Myocyte (in vitro differentiated cells): ENCODE data around the gene NUBPL. TPM values are rescaled to one million over a fixed set of nuclear protein-coding genes. Genes with fewer than 3 reads are reported as not detected.

Experiments
- DNase-seq: peaks from one replicate; pipeline ENCODE4 v3.0.0-alpha.2; 2012; ENCODE audit warnings: low read depth
- polyA plus RNA-seq: library from polyadenylated mRNA; unstranded; fragments of >200 nt; gene quantifications from one replicate; pipeline ENCODE4 v1.2.1, GENCODE V29; 2012; ENCODE audit warnings: missing spikeins
- total RNA-seq: library from RNA; depleted of rRNA; stranded (reverse); fragments of >200 nt; gene quantifications from 2 replicates; pipeline ENCODE4 v1.2.3, GENCODE V29; 2014

Gene NUBPL, protein sequence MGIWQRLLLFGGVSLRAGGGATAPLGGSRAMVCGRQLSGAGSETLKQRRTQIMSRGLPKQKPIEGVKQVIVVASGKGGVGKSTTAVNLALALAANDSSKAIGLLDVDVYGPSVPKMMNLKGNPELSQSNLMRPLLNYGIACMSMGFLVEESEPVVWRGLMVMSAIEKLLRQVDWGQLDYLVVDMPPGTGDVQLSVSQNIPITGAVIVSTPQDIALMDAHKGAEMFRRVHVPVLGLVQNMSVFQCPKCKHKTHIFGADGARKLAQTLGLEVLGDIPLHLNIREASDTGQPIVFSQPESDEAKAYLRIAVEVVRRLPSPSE
- total RNA-seq: 9.3 and 9.5 TPM in 2 replicates
- 9.8 TPM for polyA plus RNA-seq

DNA sequence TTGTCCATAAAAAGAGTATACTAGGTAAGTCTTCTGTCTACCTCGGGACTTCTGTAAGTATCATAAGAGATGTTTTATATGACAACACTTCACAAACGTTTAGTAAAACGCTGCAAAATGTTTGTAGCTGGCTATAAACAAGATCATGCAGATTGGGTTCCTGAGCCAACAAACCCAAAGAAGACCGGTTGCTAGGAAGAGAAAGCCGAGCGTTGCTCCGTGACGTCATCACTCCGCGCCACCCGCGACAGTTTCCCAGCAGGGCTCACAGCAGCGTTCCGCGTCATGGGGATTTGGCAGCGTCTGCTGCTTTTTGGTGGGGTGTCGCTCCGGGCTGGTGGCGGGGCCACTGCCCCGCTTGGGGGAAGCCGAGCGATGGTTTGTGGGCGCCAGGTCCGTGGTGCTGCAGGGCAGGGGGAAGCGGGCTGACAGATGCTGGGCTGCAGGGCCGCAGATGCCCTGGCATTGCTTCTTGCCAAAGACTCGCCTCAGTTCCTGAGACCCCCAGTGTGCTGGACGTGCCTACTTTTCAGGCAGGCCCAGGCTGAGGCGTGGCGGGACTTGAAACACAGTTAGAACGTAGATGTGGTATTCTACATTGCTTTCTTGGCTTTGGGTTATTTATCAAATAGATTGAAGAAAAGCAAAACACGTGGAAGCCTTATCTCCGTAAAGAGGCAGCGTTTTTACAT lies at the start of gene NUBPL:
TSS of gene NUBPL (plus strand) at position 250 of the 692 bp plus-strand sequence. CDS start at position 286, 36 bp downstream.
- DNase-seq: peak; percentile 96

DNA sequence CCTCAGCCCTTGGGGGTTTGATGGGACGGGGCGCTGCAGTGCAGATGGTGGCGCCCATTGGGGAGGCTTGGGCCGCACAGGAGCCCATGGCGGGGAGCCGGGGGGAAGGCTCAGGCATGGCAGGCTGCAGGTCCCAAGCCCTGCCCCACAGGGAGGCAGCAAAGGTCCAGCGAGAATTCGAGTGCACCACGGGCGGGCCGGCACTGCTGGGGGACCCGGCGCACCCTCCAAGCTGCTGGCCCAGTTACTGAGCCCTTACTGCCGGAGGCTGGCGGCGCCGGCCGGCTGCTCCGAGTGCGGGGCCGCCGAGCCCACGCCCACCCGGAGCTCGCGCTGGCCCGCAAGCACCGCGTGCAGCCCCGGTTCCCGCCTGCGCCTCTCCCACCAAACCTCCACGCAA lies 34.1 kb upstream of the NUBPL start:
- DNase-seq: no peak

GRCh38 chr14:31527546-31527945 lies 33.7 kb upstream of the NUBPL start:
- DNase-seq: no peak

- no peak for DNase-seq
Measured at GRCh38 chr14:31529053-31529452, 32.2 kb upstream of the NUBPL start.

DNA sequence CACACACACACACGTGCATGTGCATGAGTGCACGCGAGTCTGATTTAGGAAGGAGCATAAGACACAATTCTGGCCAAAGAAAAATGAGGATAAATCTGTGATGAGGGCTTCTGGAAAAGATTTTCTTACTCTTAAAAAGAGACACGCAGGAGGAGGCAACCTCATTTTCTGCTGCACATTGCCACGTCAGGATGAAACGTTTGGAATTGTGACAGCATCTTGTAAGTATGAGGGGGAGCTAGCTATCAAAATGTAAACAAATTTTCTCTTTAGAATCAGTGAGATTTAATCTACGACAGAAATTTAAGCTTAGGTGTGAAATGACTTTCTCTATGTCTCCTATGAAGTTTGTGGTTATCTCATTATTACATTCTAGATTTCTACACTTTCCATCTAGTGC lies 31.1 kb upstream of the NUBPL start:
- no peak for DNase-seq

GRCh38 chr14:31536201-31536960 lies 24.8 kb upstream of the NUBPL start:
- DNase-seq: no peak

- DNase-seq: no peak
Measured at GRCh38 chr14:31541702-31542101, 19.5 kb upstream of the NUBPL start.

DNA sequence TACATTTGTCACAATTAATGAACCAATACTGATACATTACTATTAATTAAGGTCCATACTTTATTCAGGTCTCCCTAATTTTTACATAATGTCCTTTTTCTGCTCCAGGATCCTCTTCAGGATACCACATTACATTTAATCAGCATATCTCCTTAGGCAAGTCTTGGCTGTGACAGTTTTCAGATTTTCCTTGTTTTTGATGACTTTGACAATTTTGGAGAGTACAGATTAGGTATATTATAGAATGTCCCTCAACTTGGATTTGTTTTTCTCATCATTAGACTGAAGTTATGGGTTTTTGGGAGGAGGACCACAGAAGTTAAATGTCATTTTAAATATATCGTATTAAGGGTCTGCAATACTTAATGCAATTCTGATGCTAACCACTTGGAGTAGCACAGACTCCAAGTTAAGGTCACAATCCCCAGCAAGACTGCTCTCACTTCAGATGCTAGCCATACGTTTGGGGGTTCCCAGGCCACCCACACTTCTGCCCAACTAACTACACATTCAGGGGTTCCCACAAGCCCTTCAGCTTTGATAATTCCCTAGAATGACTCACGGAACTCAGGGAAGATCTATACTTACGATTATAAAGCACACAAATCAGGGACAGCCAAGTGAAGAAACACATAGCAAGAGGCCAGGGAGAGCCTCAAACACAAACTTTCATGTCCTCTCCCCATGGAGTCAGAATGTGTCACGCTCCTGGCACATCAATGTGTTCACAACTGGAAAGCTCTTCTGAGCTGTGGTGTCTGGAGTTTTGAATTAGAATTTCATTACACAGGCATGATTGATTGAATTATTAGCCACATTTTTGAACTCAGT lies 17.0 kb upstream of the NUBPL start:
- no peak for DNase-seq

- DNase-seq: no peak
Measured at GRCh38 chr14:31544816-31545215, 16.4 kb upstream of the NUBPL start.

GRCh38 chr14:31545328-31545727 lies 15.9 kb upstream of the NUBPL start:
- DNase-seq: no peak

- no peak for DNase-seq
Measured at GRCh38 chr14:31549817-31550216, 11.4 kb upstream of the NUBPL start.

GRCh38 chr14:31550589-31550988 lies 10.6 kb upstream of the NUBPL start:
- no peak for DNase-seq

GRCh38 chr14:31556191-31556590 lies 5.0 kb upstream of the NUBPL start:
- no peak for DNase-seq

DNA sequence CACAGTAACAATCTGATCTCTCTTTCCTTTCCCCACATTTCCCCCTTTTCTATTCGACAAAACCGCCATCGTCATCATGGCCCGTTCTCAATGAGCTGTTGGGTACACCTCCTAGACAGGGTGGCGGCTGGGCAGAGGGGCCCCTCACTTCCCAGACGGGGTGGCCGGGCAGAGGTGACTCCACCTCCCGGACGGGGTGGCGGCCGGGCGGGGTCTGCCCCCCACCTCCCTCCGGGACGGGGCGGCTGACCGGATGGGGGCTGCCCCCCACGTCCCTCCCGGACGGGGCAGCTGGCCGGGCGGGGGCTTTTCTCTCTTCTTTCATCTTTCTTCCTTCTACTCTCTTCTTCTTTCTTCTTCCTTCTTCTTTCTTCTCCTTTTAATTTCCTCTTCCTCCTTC lies 1.3 kb upstream of the NUBPL start:
- no peak for DNase-seq

GRCh38 chr14:31560759-31561154 lies 447 bp upstream of the NUBPL start:
- DNase-seq: no peak

DNA sequence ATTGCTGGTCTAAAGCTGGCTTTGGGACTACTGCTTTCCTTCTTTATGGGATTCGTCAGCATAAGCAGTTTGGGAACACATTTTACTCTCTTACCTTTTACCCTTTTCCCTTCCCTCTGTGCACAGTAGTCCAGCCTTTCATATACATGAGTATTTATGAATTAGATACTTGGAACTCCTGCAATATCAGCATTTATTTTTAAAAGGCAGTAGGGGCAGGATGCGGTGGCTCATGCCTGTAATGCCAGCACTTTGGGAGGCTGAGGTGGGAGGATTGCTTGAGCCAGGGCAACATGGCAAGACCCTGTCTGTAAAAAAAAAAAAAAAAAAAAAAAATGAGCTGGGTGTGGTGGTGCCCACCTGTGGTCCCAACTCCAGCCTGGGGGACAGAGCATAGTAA lies 3.0 kb downstream of the NUBPL start:
- DNase-seq: no peak

DNA sequence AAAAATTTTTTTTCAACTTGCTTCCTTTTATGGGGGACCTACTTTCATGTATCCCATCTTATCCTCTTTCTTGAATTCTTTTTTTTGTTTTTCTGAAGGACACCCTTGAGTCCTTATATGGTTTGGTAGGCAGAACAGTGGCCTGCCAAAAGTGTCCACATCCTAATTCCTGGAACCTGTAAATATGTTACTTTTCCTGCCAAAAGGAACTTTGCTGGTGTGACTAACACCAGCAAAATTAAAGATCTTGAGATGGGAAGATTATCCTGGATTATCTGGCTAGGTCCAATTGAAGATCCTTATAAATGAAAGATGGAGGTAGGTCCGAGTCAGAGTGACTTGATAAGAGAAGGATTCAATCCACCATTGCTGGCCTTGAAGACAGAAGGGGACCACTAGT lies 5.3 kb downstream of the NUBPL start:
- no peak for DNase-seq

DNA sequence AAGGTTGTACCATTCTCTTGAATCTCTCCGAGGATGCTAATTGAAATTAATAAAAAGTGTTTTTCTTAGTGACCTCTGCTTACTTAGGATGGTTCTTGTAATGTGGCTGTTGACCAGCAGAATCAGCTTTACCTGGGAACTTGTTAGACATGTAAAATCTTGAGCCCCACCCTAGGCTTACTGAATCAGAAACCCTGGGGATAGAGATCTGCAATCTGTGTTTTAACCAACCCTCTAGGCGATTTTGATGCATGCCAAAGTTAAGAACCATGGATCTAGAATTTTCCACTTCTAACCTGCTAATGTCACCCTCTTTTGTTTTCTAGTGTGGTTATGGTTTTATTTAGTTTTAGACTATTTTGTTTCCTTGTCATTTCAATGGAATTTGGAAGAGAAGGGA lies 6.5 kb downstream of the NUBPL start:
- no peak for DNase-seq

DNA sequence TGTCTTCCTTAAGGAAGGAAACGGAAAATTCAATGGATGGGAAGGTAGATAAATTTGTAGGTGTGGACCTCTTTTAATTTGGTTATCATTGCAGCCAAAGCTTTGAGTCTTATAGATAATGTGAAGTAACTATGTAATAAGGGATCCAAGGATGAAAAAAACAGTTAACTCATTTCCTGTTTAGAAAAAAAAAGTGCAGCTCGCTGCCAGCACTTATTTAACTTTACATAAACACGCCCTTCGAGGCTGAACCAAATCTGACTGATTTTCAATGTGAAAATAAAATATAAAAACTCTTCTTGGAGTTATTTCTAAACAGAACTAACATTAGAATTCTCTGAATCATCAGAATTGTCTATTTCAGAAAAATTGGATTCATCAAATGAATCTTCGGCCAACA lies 7.0 kb downstream of the NUBPL start:
- peak; percentile 5 for DNase-seq

DNA sequence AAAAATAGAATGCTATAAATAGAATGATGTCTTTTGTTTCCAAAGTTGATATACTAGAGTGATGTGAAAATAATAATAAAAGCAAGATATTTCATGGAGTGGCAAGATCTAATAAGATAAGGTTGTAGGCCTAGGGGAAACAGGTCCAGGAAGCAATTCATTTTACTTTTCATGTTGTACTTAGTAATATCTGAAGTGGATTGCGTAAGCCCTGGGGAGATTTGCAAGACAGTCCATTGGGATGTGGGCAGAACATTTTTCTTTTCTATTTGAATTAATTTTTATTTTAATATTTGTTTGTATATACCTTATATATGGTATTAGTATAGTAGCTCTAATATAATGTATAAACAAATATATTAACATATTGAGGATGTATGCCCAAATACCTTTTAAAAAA lies 7.5 kb downstream of the NUBPL start:
- DNase-seq: no peak

DNA sequence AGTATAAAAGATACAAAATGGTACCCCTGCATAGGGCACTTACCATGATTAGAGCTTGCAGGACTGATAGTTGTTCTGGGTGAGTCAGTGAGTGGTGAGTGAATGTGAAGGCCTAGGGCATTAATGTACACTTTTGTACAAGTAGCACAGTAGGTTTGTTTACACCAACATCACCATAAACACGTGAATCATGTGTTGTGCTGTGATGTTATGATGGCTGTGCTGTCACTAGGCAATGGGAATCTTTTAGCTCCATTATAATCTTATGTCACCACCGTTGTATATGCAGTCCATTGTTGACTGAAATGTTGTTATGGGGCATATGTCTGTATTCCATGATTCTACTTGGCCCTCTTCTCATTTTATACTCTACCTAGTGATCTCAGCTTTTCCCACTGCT lies 11.8 kb downstream of the NUBPL start:
- no peak for DNase-seq
